ENCODE results near the gene RCE1.
A peak's percentile ranks its signal among the peaks of the same experiment; 100 is the strongest.

RCE1 gene

DNA sequence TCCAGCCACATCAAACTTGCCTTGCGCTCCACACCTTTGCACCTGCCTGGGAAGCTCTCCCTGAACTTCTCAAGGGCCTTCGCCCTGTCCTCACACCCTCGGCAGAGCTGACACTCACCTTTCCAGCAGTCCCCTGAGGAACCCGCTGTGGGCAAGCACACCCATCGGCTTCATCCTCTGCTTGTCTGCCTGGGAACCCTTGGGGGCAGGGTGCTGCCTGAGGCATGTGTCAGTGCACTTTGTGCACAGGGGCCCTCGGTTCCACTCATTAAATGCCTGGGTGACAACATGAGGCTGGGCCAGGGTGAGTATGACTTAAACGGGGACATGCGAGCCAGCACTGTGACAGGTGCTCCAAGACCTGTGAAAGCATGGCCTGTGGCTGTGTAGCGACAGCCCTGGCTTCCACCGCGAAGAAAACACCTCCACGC lies 11.0 kb downstream of the RCE1 start:
- no peak overlapping the region for H3K4me3 ChIP-seq (replicated peaks; ENCODE audit: low read depth, low read length)
- no peak for DNase-seq (ENCODE audit: low read depth)
- TF ChIP-seq, protein P1, sequence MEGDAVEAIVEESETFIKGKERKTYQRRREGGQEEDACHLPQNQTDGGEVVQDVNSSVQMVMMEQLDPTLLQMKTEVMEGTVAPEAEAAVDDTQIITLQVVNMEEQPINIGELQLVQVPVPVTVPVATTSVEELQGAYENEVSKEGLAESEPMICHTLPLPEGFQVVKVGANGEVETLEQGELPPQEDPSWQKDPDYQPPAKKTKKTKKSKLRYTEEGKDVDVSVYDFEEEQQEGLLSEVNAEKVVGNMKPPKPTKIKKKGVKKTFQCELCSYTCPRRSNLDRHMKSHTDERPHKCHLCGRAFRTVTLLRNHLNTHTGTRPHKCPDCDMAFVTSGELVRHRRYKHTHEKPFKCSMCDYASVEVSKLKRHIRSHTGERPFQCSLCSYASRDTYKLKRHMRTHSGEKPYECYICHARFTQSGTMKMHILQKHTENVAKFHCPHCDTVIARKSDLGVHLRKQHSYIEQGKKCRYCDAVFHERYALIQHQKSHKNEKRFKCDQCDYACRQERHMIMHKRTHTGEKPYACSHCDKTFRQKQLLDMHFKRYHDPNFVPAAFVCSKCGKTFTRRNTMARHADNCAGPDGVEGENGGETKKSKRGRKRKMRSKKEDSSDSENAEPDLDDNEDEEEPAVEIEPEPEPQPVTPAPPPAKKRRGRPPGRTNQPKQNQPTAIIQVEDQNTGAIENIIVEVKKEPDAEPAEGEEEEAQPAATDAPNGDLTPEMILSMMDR (IDR thresholded peaks at IDR 0.05; ENCODE audit: low read length, missing control alignments), result no peak

DNA sequence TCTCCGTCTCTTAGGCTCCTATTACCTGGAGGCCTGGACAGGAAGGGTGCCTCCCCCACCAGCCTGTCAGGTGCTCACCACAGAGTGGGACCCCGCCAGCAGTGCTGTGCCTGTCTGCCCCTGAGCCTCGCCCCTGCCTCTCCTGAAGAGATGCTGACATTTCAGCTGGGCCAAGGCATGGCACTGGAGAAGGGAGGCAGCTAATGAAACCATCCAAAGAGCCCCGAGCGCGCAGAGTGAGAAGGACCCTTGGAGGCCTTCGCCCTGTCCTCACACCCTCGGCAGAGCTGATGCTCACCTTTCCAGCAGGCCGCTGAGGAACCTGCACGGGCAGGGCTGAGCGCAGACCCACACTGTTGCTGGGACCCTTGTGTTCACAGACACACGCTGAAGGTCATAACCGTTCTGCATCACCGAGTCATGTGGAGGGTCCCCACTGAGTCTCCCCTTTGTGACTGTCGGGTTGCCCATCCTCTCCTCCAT lies 11.5 kb downstream of the RCE1 start:
- H3K4me3 ChIP-seq (replicated peaks; ENCODE audit: low read depth, low read length), result no peak overlapping the region
- TF ChIP-seq, protein P1 (IDR thresholded peaks at IDR 0.05; ENCODE audit: low read length, missing control alignments), result no peak
- no peak for DNase-seq (ENCODE audit: low read depth)

DNA sequence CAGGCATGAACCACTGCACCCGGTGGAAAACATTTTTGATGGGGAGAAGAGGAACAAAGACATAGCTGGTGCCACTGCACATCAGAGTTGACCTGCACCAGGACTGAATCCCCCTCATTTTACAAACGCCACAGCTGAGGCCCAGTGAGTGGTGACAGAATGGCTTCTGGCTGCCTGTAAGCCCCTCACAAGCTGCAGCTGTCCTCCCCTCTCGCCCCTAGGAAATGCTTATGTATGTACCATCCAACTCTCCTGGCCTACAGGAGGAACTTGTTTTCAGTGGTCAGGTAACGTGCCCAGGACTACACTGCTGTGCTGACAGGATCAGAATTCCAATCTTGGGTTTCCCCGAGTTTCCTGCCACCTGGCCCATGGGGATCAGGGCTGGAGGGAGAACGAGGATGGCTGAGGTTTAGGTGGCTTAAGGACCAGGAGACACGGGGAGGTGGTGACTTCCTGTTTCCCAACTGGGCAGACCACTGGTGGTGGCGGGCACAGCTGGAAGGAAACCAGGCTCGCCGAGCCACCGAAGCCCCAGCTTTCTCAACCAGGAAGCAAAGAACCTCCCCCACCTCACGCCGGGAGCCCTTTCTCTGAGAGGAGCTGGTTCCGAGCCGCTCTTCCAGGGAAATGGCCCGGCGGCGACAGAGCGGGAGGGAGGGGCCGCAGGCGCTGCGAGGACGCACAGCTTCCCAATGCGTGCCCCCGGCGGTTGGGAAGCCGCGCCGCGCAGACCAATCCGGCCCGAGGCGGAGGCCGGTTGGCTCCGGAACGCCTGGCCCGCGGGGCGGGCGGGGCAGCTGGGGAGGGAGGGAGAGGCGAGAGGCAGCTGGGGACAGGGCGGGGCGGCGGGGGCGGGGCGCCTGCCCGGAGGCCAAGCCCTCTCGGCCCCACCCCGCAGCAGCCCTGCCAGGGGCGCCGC lies 12.6 kb downstream of the RCE1 start:
- TF ChIP-seq, protein P1 (IDR thresholded peaks at IDR 0.05; ENCODE audit: low read length, missing control alignments), result no peak
- peak; percentile 87 for DNase-seq (ENCODE audit: low read depth)
- peak overlapping the region; percentile 72 for H3K4me3 ChIP-seq (replicated peaks; ENCODE audit: low read depth, low read length)

DNA sequence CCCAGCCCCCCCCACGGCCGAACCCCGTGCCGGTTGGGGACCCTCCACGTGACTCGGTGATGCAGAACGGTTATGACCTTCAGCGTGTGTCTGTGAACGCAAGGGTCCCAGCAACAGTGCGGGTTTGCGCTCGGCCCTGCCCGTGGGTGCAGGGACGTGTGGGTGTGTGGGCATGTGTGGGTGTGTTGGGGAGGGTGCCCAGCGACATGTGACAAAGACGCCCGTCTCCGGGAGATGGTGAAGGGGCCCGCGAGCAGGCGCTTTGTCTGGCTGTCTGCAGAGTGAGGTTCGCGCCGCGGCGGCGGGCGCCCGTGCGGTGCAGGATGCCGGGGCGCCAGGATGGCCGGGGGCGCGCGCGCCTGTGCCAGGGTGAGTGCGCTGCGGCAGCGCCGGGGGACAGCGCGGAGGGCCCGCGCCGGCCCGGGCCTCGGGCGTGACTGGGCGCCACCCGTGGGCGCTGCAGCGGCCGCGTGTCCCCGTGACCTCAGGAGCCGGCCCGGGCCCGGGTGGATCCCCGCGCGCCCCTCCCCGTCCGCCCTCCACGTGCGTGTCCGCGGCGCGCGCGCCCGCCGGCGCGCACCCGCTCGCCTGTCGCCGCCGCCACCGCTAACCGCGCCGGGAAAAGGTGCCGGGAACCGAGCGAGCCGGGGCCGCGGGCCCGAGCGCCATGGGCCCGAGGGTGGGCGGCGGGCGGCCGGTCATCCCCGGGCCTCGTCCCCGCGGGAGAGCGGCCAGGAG lies 13.4 kb downstream of the RCE1 start, which contains the start of gene LRFN4:
LRFN4 (plus strand) TSS at position 569 of the 738 bp plus-strand sequence. CDS start 681 bp downstream, outside the sequence.
- TF ChIP-seq, protein P1 (IDR thresholded peaks at IDR 0.05; ENCODE audit: low read length, missing control alignments), result no peak
- DNase-seq (ENCODE audit: low read depth), result no peak
- H3K4me3 ChIP-seq (replicated peaks; ENCODE audit: low read depth, low read length), result peak within 1 kb of the TSS; percentile 72

DNA sequence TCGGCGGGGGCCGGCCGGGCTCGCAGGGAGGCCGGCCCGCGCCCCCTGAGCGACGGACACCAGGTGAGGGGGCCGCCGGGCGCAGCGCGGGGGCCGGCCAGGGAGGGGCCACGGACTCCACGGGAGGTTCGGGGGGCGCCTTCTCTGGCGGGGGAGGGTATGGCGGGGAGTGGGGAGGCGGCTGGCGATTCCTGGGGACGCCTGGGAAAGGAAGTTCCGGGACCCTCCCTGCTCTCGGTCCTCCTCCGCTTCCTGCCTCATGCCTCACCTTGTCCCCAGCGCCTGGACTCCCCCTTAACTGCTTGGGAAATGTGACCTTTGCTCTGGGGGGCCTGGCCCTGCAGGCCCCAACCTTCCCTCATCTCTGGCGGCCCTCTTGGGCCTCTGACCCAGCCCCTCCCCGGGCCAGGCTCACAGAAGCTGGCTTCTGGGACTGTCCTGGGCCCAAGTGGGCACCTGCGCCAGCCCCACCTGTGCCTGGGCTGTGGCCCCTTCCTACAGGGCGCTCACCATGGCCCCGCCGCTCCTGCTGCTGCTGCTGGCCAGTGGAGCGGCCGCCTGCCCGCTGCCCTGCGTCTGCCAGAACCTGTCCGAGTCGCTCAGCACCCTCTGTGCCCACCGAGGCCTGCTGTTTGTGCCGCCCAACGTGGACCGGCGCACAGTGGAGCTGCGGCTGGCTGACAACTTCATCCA lies 14.1 kb downstream of the RCE1 start:
- DNase-seq (ENCODE audit: low read depth), result no peak
- TF ChIP-seq, protein P1 (IDR thresholded peaks at IDR 0.05; ENCODE audit: low read length, missing control alignments), result no peak
- H3K4me3 ChIP-seq (replicated peaks; ENCODE audit: low read depth, low read length), result peak overlapping the region; percentile 72

DNA sequence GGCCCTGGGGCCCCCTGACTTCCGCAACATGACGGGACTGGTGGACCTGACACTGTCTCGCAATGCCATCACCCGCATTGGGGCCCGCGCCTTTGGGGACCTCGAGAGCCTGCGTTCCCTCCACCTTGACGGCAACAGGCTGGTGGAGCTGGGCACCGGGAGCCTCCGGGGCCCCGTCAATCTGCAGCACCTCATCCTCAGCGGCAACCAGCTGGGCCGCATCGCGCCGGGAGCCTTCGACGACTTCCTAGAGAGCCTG lies 14.6 kb downstream of the RCE1 start:
- no peak for DNase-seq (ENCODE audit: low read depth)
- peak overlapping the region; percentile 72 for H3K4me3 ChIP-seq (replicated peaks; ENCODE audit: low read depth, low read length)
- TF ChIP-seq, protein P1 (IDR thresholded peaks at IDR 0.05; ENCODE audit: low read length, missing control alignments), result no peak

All from fibroblast of pulmonary artery (primary cell).